ENCODE data around the gene RETN.

Gene RETN

GRCh38 chr19:7709932-7710460, 41.1 kb downstream of the RETN start:
- DNase-seq, result no peak

- no peak for DNase-seq
These were observed 41.8 kb downstream of the RETN start for GRCh38 chr19:7710616-7711015.

- no peak for DNase-seq
These were observed 46.8 kb downstream of the RETN start for GRCh38 chr19:7715671-7716070.

GRCh38 chr19:7716762-7717161, 47.9 kb downstream of the RETN start:
- DNase-seq, result no peak

- DNase-seq, result no peak
These were observed 49.8 kb downstream of the RETN start for GRCh38 chr19:7718668-7719067.

Measured in fibroblast of skin of scalp (primary cell).